Measurements from ENCODE around the gene PCSK6.

PCSK6 gene

GRCh38 chr15:101362359-101362758 is 127.1 kb downstream of the PCSK6 start:
- TF ChIP-seq CSDC2 (CRISPR knock-in tag; IDR thresholded peaks at IDR 0.05) = no peak
- TF ChIP-seq ZNF565 (CRISPR knock-in tag; conservative IDR thresholded peaks at IDR 0.05; ENCODE audit: low read depth) = no peak
- no peak for TF ChIP-seq ZNF8 (CRISPR knock-in tag; IDR thresholded peaks at IDR 0.05)
- no peak for TF ChIP-seq ZC3H10 (CRISPR knock-in tag; IDR thresholded peaks at IDR 0.05)
- TF ChIP-seq, protein P1, sequence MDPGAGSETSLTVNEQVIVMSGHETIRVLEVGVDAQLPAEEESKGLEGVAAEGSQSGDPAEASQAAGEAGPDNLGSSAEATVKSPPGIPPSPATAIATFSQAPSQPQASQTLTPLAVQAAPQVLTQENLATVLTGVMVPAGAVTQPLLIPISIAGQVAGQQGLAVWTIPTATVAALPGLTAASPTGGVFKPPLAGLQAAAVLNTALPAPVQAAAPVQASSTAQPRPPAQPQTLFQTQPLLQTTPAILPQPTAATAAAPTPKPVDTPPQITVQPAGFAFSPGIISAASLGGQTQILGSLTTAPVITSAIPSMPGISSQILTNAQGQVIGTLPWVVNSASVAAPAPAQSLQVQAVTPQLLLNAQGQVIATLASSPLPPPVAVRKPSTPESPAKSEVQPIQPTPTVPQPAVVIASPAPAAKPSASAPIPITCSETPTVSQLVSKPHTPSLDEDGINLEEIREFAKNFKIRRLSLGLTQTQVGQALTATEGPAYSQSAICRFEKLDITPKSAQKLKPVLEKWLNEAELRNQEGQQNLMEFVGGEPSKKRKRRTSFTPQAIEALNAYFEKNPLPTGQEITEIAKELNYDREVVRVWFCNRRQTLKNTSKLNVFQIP (CRISPR knock-in tag; IDR thresholded peaks at IDR 0.05; ENCODE audit: borderline replicate concordance, low read depth) = no peak
- no peak for ATAC-seq

DNA sequence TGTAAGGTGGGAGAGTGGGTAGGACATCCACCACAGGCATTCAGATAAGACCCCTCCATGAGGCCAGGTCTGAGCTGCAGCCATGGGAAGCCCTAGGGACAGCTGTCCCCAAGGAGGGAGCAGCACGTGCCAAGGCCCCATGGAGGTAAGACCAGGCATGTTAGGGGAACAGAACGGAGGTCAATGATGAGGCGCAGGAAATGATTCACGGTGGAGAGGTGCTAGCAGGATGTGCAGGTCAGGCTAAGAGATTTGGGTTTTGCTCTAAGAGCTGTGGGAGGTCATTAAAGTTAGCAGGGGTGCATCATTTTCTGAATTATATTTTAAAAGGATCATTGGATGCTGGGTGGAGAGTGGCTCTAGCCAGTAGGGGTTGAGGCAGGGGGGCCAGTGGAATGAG is 128.1 kb downstream of the PCSK6 start:
- no peak for ATAC-seq
- TF ChIP-seq, protein P2, sequence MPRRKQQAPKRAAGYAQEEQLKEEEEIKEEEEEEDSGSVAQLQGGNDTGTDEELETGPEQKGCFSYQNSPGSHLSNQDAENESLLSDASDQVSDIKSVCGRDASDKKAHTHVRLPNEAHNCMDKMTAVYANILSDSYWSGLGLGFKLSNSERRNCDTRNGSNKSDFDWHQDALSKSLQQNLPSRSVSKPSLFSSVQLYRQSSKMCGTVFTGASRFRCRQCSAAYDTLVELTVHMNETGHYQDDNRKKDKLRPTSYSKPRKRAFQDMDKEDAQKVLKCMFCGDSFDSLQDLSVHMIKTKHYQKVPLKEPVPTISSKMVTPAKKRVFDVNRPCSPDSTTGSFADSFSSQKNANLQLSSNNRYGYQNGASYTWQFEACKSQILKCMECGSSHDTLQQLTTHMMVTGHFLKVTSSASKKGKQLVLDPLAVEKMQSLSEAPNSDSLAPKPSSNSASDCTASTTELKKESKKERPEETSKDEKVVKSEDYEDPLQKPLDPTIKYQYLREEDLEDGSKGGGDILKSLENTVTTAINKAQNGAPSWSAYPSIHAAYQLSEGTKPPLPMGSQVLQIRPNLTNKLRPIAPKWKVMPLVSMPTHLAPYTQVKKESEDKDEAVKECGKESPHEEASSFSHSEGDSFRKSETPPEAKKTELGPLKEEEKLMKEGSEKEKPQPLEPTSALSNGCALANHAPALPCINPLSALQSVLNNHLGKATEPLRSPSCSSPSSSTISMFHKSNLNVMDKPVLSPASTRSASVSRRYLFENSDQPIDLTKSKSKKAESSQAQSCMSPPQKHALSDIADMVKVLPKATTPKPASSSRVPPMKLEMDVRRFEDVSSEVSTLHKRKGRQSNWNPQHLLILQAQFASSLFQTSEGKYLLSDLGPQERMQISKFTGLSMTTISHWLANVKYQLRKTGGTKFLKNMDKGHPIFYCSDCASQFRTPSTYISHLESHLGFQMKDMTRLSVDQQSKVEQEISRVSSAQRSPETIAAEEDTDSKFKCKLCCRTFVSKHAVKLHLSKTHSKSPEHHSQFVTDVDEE (CRISPR knock-in tag; IDR thresholded peaks at IDR 0.05) = no peak
- TF ChIP-seq, protein P1 (CRISPR knock-in tag; IDR thresholded peaks at IDR 0.05; ENCODE audit: borderline replicate concordance, low read depth) = no peak
- TF ChIP-seq ZNF70 (CRISPR knock-in tag; IDR thresholded peaks at IDR 0.05) (no peak), ZFP30 (CRISPR knock-in tag; IDR thresholded peaks at IDR 0.05) (no peak), OSR1 (CRISPR knock-in tag; IDR thresholded peaks at IDR 0.05) (no peak), BACH2 (CRISPR knock-in tag; IDR thresholded peaks at IDR 0.05; ENCODE audit: borderline replicate concordance) (no peak), ARNTL (CRISPR knock-in tag; IDR thresholded peaks at IDR 0.05; ENCODE audit: borderline replicate concordance, low read depth) (no peak), GLIS3 (CRISPR knock-in tag; IDR thresholded peaks at IDR 0.05) (no peak), RARB (CRISPR knock-in tag; IDR thresholded peaks at IDR 0.05) (no peak), TOX (CRISPR knock-in tag; IDR thresholded peaks at IDR 0.05; ENCODE audit: borderline replicate concordance) (no peak), ZC3H10 (CRISPR knock-in tag; IDR thresholded peaks at IDR 0.05) (no peak), ESRRG (CRISPR knock-in tag; IDR thresholded peaks at IDR 0.05) (no peak)

GRCh38 chr15:101359365-101359947 is 130.1 kb downstream of the PCSK6 start:
- no peak for ATAC-seq
- TF ChIP-seq ZC3H10 (CRISPR knock-in tag; IDR thresholded peaks at IDR 0.05) = no peak

DNA sequence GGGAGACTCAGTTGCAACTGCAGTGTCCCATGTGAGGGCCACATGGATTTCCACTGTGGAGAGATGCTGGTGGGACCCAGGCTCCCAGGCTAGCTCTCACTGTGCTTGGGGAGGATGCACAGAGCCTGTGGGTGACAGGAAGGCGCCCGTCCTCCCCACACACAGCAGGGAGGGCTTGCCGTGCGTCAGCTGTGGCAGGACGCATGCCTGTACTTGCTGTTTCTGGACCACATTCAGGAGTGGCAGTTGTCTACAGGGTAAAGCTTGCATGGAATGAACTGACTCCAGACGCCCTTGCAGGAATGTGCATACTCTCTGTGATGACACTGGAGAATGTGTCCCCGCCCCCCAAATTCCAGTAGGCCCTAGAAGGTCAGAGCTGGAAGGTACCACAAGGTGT is 130.6 kb downstream of the PCSK6 start:
- no peak for ATAC-seq
- no peak for TF ChIP-seq CREB5 (CRISPR knock-in tag; IDR thresholded peaks at IDR 0.05; ENCODE audit: low read depth)
- no peak for TF ChIP-seq ZNF565 (CRISPR knock-in tag; conservative IDR thresholded peaks at IDR 0.05; ENCODE audit: low read depth)
- no peak for TF ChIP-seq ESRRG (CRISPR knock-in tag; IDR thresholded peaks at IDR 0.05)
- no peak for TF ChIP-seq ZC3H10 (CRISPR knock-in tag; IDR thresholded peaks at IDR 0.05)
- TF ChIP-seq BACH2 (CRISPR knock-in tag; IDR thresholded peaks at IDR 0.05; ENCODE audit: borderline replicate concordance) = no peak
- TF ChIP-seq CSRNP3 (CRISPR knock-in tag; IDR thresholded peaks at IDR 0.05) = no peak
- no peak for TF ChIP-seq ARNTL (CRISPR knock-in tag; IDR thresholded peaks at IDR 0.05; ENCODE audit: borderline replicate concordance, low read depth)
- no peak for TF ChIP-seq RARB (CRISPR knock-in tag; IDR thresholded peaks at IDR 0.05)
- no peak for TF ChIP-seq OSR1 (CRISPR knock-in tag; IDR thresholded peaks at IDR 0.05)
- no peak for TF ChIP-seq TOX (CRISPR knock-in tag; IDR thresholded peaks at IDR 0.05; ENCODE audit: borderline replicate concordance)
- no peak for TF ChIP-seq CSDC2 (CRISPR knock-in tag; IDR thresholded peaks at IDR 0.05)
- TF ChIP-seq ZNF8 (CRISPR knock-in tag; IDR thresholded peaks at IDR 0.05) = no peak
- TF ChIP-seq, protein P1 (CRISPR knock-in tag; IDR thresholded peaks at IDR 0.05; ENCODE audit: borderline replicate concordance, low read depth) = no peak
- TF ChIP-seq PPARA (CRISPR knock-in tag; IDR thresholded peaks at IDR 0.05; ENCODE audit: borderline replicate concordance) = no peak
- TF ChIP-seq ZFP3 (CRISPR knock-in tag; IDR thresholded peaks at IDR 0.05) = no peak

Measured in SK-N-SH treated with all-trans-retinoic acid at 6 μM for 48 hours (cell line).